OCI-LY7 (cell line): Measurements from ENCODE around the gene LIMS1. TPM values are rescaled to one million over a fixed set of nuclear protein-coding genes. Genes with fewer than 3 reads are reported as not detected.
"Not testable (repeated sequence)": the region's sequence is repeated elsewhere in the genome, so short reads cannot be mapped to it uniquely, and the experiment has no call there.

ENCODE experiments used
- BruUV-seq: library from RNA; stranded (reverse); fragments of 400-500 nt; replicated peaks from 2 replicates; lab custom pipeline; 2021; lab: Mats Ljungman, UMichigan
- CTCF ChIA-PET: fragments of 300-600 bp; sonication (Branson Sonifier 250); formaldehyde crosslinking; loops from one replicate; lab custom pipeline; 2022; ENCODE audit warnings: antibody characterized with exemption; ENCODE audit not compliant: unreplicated experiment; lab: Charles Lee
- POLR2A ChIA-PET: fragments of 300-600 bp; sonication (Branson Sonifier 250); formaldehyde crosslinking; loops from one replicate; lab custom pipeline; 2022; ENCODE audit warnings: antibody characterized with exemption; lab: Charles Lee
- DNase-seq: peaks from one replicate; pipeline ENCODE4 v3.0.0-alpha.2; 2015; ENCODE audit warnings: low spot score
- H2AFZ ChIP-seq: fragments of 200-600 bp; sonication (generic), shearing (Covaris generic); 2 replicates; pipeline ENCODE4 v1.6.1; 2014; ENCODE audit warnings: mild to moderate bottlenecking, antibody characterized with exemption, low read length, moderate library complexity
- H3K27ac ChIP-seq: fragments of 200-600 bp; sonication (generic); 2 replicates; pipeline ENCODE4 v1.5.1; 2014; ENCODE audit warnings: mixed run types, low read depth, mild to moderate bottlenecking, moderate library complexity, low read length, inconsistent platforms; ENCODE audit not compliant: poor library complexity, severe bottlenecking
- H3K36me3 ChIP-seq: fragments of 200-600 bp; sonication (generic); 2 replicates; pipeline ENCODE4 v1.6.1; 2014; ENCODE audit warnings: mild to moderate bottlenecking, antibody characterized with exemption, low read length, moderate library complexity, mixed read lengths; ENCODE audit not compliant: insufficient read depth
- H3K4me1 ChIP-seq: fragments of 200-600 bp; sonication (generic); 2 replicates; pipeline ENCODE4 v1.5.1; 2014; ENCODE audit warnings: mild to moderate bottlenecking, low read length; ENCODE audit not compliant: insufficient read depth, poor library complexity, severe bottlenecking
- H3K4me2 ChIP-seq: fragments of 200-600 bp; sonication (generic); 2 replicates; pipeline ENCODE4 v1.6.1; 2014; ENCODE audit warnings: mild to moderate bottlenecking, low read length
- H3K4me3 ChIP-seq: fragments of 200-600 bp; sonication (generic); 2 replicates; pipeline ENCODE4 v1.5.1; 2014; ENCODE audit warnings: mild to moderate bottlenecking, low read depth, low read length; ENCODE audit not compliant: poor library complexity, severe bottlenecking
- H3K79me2 ChIP-seq: fragments of 200-600 bp; sonication (generic); 2 replicates; pipeline ENCODE4 v1.6.1; 2016; ENCODE audit warnings: low read depth, mild to moderate bottlenecking, low read length, moderate library complexity, mixed read lengths; ENCODE audit not compliant: insufficient read depth
- H3K9me2 ChIP-seq: fragments of 200-600 bp; sonication (generic); 2 replicates; pipeline ENCODE4 v1.6.1; 2016; ENCODE audit warnings: mild to moderate bottlenecking, low read length, mixed read lengths; ENCODE audit not compliant: insufficient read depth
- H3K9me3 ChIP-seq: fragments of 200-600 bp; sonication (generic); 2 replicates; pipeline ENCODE4 v1.6.1; 2014; ENCODE audit warnings: mild to moderate bottlenecking, mixed run types, low read length, mixed read lengths
- H4K20me1 ChIP-seq: fragments of 200-600 bp; sonication (generic); 2 replicates; pipeline ENCODE4 v1.6.1; 2014; ENCODE audit warnings: mild to moderate bottlenecking, antibody characterized with exemption, low read length, moderate library complexity, mixed read lengths; ENCODE audit not compliant: insufficient read depth
- CTCF ChIP-seq: fragments of 200-600 bp; sonication (generic); conservative IDR thresholded peaks from 2 replicates; pipeline ENCODE4 v1.5.1; 2014; ENCODE audit warnings: mild to moderate bottlenecking, antibody characterized with exemption, low read length, moderate library complexity, mixed read lengths
- EZH2phosphoT487 ChIP-seq: fragments of 200-600 bp; sonication (generic); IDR thresholded peaks from 2 replicates; pipeline ENCODE4 v1.6.1; 2018; ENCODE audit warnings: low read depth, borderline replicate concordance, mild to moderate bottlenecking, mixed run types, antibody characterized with exemption, low read length, moderate library complexity, mixed read lengths
- intact Hi-C: fragments of 100-400 bp; cut with micrococcal nuclease; formaldehyde crosslinking; loops from one replicate; pipeline ENCODE4 v1.10.0; 2022; ENCODE audit not compliant: unreplicated experiment
- total RNA-seq, 2 experiments: library from RNA; depleted of rRNA in 1 of 2; stranded (reverse); fragments of >200 nt in 1 of 2; shearing (Covaris generic) in 1 of 2; gene quantifications; 2 replicates each; pipeline ENCODE4 v1.2.3, GENCODE V29; 2014 to 2022

The LIMS1 gene
- total RNA-seq, 2 experiments from 2014 or later = 53.3 to 74.7 TPM

- Histone ChIP-seq H3K4me3 (no peak overlapping the region), H3K4me2 (no peak overlapping the region), H2AFZ (no peak overlapping the region), H3K9me2 (no peaks in the 10 kb centered on the region), H3K9me3 (no peaks in the 10 kb centered on the region), H4K20me1 (no peaks in the 10 kb centered on the region), H3K79me2 (no peaks in the 10 kb centered on the region), H3K4me1 (no peaks in the 10 kb centered on the region), H3K36me3 (peaks cover 74% of the 10 kb centered on the region), H3K27ac (no peak overlapping the region)
- no peak for DNase-seq
- intact Hi-C loops = no loop called here
- ChIA-PET POLR2A (no interaction called here), CTCF (no interaction called here)
- TF ChIP-seq CTCF (no peak), EZH2phosphoT487 (no peak)
- BruUV-seq = no TSS peak
Observed at GRCh38 chr2:108490506-108491122, 43.7 kb upstream of the LIMS1 start.

DNA sequence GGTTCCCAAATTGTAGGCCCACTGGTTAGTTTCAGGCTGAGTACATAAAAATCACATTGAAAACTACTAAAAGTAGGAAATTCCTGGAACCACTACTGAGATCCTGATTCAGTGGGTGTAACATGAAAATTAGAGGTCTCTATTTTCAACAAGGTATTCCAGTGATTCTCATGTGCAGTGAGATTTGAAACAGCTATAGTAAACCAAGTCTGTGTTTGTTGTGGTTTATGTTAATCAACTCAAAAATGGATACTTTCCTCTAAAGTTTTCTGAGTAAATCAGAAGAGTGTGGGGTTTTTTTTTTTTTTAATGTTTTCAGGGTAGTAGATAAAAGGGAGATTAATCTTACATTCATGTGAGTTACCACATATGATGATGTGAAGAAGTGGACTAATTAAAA, 42.4 kb upstream of the LIMS1 start:
- no peaks in the 10 kb centered on the region for H3K9me3 ChIP-seq
- H3K9me2 ChIP-seq = no peaks in the 10 kb centered on the region
- ChIA-PET POLR2A (no interaction called here), CTCF (no interaction called here)
- intact Hi-C loops = no loop called here
- no peak for DNase-seq
- no peak overlapping the region for H2AFZ ChIP-seq
- peaks cover 65% of the 10 kb centered on the region for H3K36me3 ChIP-seq
- no peak overlapping the region for H3K4me3 ChIP-seq
- H3K4me2 ChIP-seq = no peak overlapping the region
- H3K4me1 ChIP-seq = no peaks in the 10 kb centered on the region
- TF ChIP-seq CTCF = no peak
- TF ChIP-seq EZH2phosphoT487 = no peak
- no peaks in the 10 kb centered on the region for H3K79me2 ChIP-seq
- H3K27ac ChIP-seq = no peak overlapping the region
- BruUV-seq = no TSS peak
- no peaks in the 10 kb centered on the region for H4K20me1 ChIP-seq

- TF ChIP-seq CTCF (no peak), EZH2phosphoT487 (no peak)
- Histone ChIP-seq H4K20me1 (no peaks in the 10 kb centered on the region), H3K9me3 (no peaks in the 10 kb centered on the region), H2AFZ (no peak overlapping the region), H3K4me2 (no peak overlapping the region), H3K27ac (no peak overlapping the region), H3K4me1 (no peaks in the 10 kb centered on the region), H3K4me3 (no peak overlapping the region), H3K79me2 (no peaks in the 10 kb centered on the region), H3K9me2 (no peaks in the 10 kb centered on the region), H3K36me3 (peaks cover 60% of the 10 kb centered on the region)
- BruUV-seq = no TSS peak
- POLR2A ChIA-PET = no interaction called here
- intact Hi-C loops = no loop called here
- DNase-seq = no peak
- CTCF ChIA-PET = no interaction called here
Observed at GRCh38 chr2:108492364-108492763, 41.9 kb upstream of the LIMS1 start.

- POLR2A ChIA-PET, H3K79me2 ChIP-seq, H3K4me1 ChIP-seq, H3K9me3 ChIP-seq, H2AFZ ChIP-seq, H3K4me2 ChIP-seq, H4K20me1 ChIP-seq, intact Hi-C loops, BruUV-seq, H3K9me2 ChIP-seq, CTCF ChIA-PET, DNase-seq, H3K27ac ChIP-seq, H3K4me3 ChIP-seq: not testable (repeated sequence)
- H3K36me3 ChIP-seq = peaks cover 39% of the 10 kb centered on the region
Observed at GRCh38 chr2:108496167-108496566, 38.1 kb upstream of the LIMS1 start.
